HCT116 (cell line): ENCODE data around the gene OSBPL5. TPM values are rescaled to one million over a fixed set of nuclear protein-coding genes. Genes with fewer than 3 reads are reported as not detected.

ENCODE experiments used
- ATAC-seq: fragments of 200-7000 bp; cut with Tn5 transposase; 2 replicates; pipeline ENCODE4 v1.9.1; 2020; ENCODE audit warnings: mild to moderate bottlenecking, moderate library complexity
- BruUV-seq: library from RNA; stranded (reverse); fragments of 400-500 nt; replicated peaks from 2 replicates; lab custom pipeline; 2021; lab: Mats Ljungman, UMichigan
- CTCF ChIA-PET: fragments of 300-600 bp; sonication (Branson Sonifier 250); formaldehyde crosslinking; loops from one replicate; lab custom pipeline; 2021; ENCODE audit warnings: antibody characterized with exemption; lab: Charles Lee
- POLR2A ChIA-PET: fragments of 300-600, 350-600 bp; sonication (Branson Sonifier 250); formaldehyde crosslinking; loops from one replicate; lab custom pipeline; 2021; ENCODE audit warnings: antibody characterized with exemption; lab: Charles Lee
- RAD21 ChIA-PET, 2 experiments: fragments of 300-600 bp; sonication (Branson Sonifier 250); formaldehyde crosslinking; loops; one replicate each; lab custom pipeline; 2023; ENCODE audit warnings: low total read pairs in 2 of 2; ENCODE audit not compliant: uncharacterized antibody in 2 of 2, unreplicated experiment in 2 of 2, low non-redundant PET in 1 of 2; lab: Charles Lee
- DNase-seq: peaks from one replicate; pipeline ENCODE4 v3.0.0-alpha.2; 2010; ENCODE audit warnings: low read depth, low spot score
- H2AFZ ChIP-seq: fragments of 200-600 bp; shearing (Covaris generic), sonication (generic); 2 replicates; pipeline ENCODE4 v1.6.1; 2017; ENCODE audit warnings: low read depth, mixed run types, mixed read lengths, antibody characterized with exemption, low read length; ENCODE audit not compliant: poor library complexity, severe bottlenecking
- H3K27ac ChIP-seq: 2 replicates; pipeline ENCODE4 v1.5.1; 2012; ENCODE audit warnings: low read depth, low read length
- H3K27me3 ChIP-seq: fragments of 200-600 bp; sonication (generic); 2 replicates; pipeline ENCODE4 v1.6.1; 2016; ENCODE audit warnings: mixed run types, low read length, mixed read lengths; ENCODE audit not compliant: insufficient read depth
- H3K36me3 ChIP-seq, 2 experiments: fragments of 200-500 bp in 1 of 2; fragments of 200-600 bp in 1 of 2; sonication (Bioruptor generic) in 1 of 2; sonication (generic) in 1 of 2; 2 replicates each; pipeline versions ENCODE4 v1.5.1 to v1.6.1; 2014 to 2016; ENCODE audit warnings: low read length in 2 of 2, inconsistent platforms in 1 of 2, mixed read lengths in 1 of 2, mixed run types in 1 of 2; ENCODE audit not compliant: insufficient read depth in 2 of 2, control insufficient read depth in 1 of 2
- H3K4me1 ChIP-seq, 2 experiments: fragments of 200-600 bp in 1 of 2; sonication (generic) in 1 of 2; 2 replicates each; pipeline versions ENCODE4 v1.5.1 to v1.6.1; 2012 to 2017; ENCODE audit warnings: low read length in 2 of 2, inconsistent platforms in 1 of 2, mild to moderate bottlenecking in 1 of 2, mixed read lengths in 1 of 2, mixed run types in 1 of 2, moderate library complexity in 1 of 2; ENCODE audit not compliant: insufficient read depth in 2 of 2, control insufficient read depth in 1 of 2
- H3K4me2 ChIP-seq: fragments of 200-600 bp; sonication (generic); 2 replicates; pipeline ENCODE4 v1.6.1; 2017; ENCODE audit warnings: mixed run types, low read length, mixed read lengths
- H3K4me3 ChIP-seq, 2 experiments: fragments of 200-600 bp in 1 of 2; sonication (generic) in 1 of 2; replicated peaks in 1 of 2; 2 replicates each; pipeline ENCODE4 v1.5.1; 2011 to 2016; ENCODE audit warnings: low read length in 2 of 2, control low read depth in 1 of 2, low read depth in 1 of 2, mild to moderate bottlenecking in 1 of 2, mixed read lengths in 1 of 2, mixed run types in 1 of 2
- H3K79me2 ChIP-seq: fragments of 200-600 bp; sonication (generic); 2 replicates; pipeline ENCODE4 v1.6.1; 2017; ENCODE audit warnings: mild to moderate bottlenecking, mixed run types, low read length, moderate library complexity, mixed read lengths; ENCODE audit not compliant: insufficient read depth
- H3K9ac ChIP-seq: fragments of 200-600 bp; sonication (generic); 2 replicates; pipeline ENCODE4 v1.6.1; 2016; ENCODE audit warnings: low read length, mixed read lengths
- H3K9me2 ChIP-seq: fragments of 200-600 bp; sonication (generic), shearing (Covaris generic); 2 replicates; pipeline ENCODE4 v1.6.1; 2017; ENCODE audit warnings: mixed run types, mild to moderate bottlenecking, moderate library complexity; ENCODE audit not compliant: insufficient read depth
- H3K9me3 ChIP-seq, 2 experiments: fragments of 200-500 bp in 1 of 2; fragments of 200-600 bp in 1 of 2; sonication (Bioruptor generic) in 1 of 2; sonication (generic) in 1 of 2; 2 replicates each; pipeline ENCODE4 v1.6.1; 2014 to 2017; ENCODE audit warnings: low read length in 2 of 2, mixed read lengths in 2 of 2, inconsistent platforms in 1 of 2, low read depth in 1 of 2, mild to moderate bottlenecking in 1 of 2, mixed run types in 1 of 2, moderate library complexity in 1 of 2; ENCODE audit not compliant: control insufficient read depth in 1 of 2, insufficient read depth in 1 of 2
- H4K20me1 ChIP-seq: fragments of 200-600 bp; sonication (generic), shearing (Covaris generic); 2 replicates; pipeline ENCODE4 v1.6.1; 2017; ENCODE audit warnings: mixed run types, mild to moderate bottlenecking, moderate library complexity; ENCODE audit not compliant: insufficient read depth
- ATF3 ChIP-seq: IDR thresholded peaks from 2 replicates; pipeline ENCODE4 v1.6.1; 2012
- CBX3 ChIP-seq: IDR thresholded peaks from 2 replicates; pipeline ENCODE4 v1.6.1; 2012; ENCODE audit warnings: low read depth
- CEBPB ChIP-seq: IDR thresholded peaks from 2 replicates; pipeline ENCODE4 v1.6.1; 2012; ENCODE audit warnings: low read depth
- ELF1 ChIP-seq: IDR thresholded peaks from 2 replicates; pipeline ENCODE4 v1.6.1; 2012; ENCODE audit warnings: low read depth, borderline replicate concordance
- FOSL1 ChIP-seq: IDR thresholded peaks from 2 replicates; pipeline ENCODE4 v1.6.1; 2012; ENCODE audit warnings: low read depth
- JUND ChIP-seq: IDR thresholded peaks from 2 replicates; pipeline ENCODE4 v1.6.1; 2012
- POLR2A ChIP-seq: IDR thresholded peaks from 2 replicates; pipeline ENCODE4 v1.7.0; 2011; ENCODE audit warnings: borderline replicate concordance; ENCODE audit not compliant: insufficient read depth, insufficient read length; ENCODE audit errors: extremely low read depth
- SP1 ChIP-seq: IDR thresholded peaks from 2 replicates; pipeline ENCODE4 v1.6.1; 2012; ENCODE audit warnings: low read depth
- SRF ChIP-seq: IDR thresholded peaks from 2 replicates; pipeline ENCODE4 v1.6.1; 2012; ENCODE audit warnings: low read depth
- ZFX ChIP-seq: fragments of 450-650 bp; IDR thresholded peaks from 2 replicates; pipeline ENCODE4 v1.6.1; 2017
- intact Hi-C: fragments of 100-400 bp; cut with micrococcal nuclease; formaldehyde crosslinking; loops from 2 replicates; pipeline ENCODE4 v1.10.0; 2022
- total RNA-seq: library from RNA; stranded (reverse); gene quantifications from one replicate; pipeline ENCODE4 v1.2.1, GENCODE V29; 2021; ENCODE audit not compliant: unreplicated experiment
- TF ChIP-seq, protein P1 (sequence below), 3 experiments: fragments of 200-600 bp in 1 of 3; sonication (generic) in 1 of 3; IDR thresholded peaks in 2 of 3; conservative IDR thresholded peaks in 1 of 3; 2 replicates each; pipeline ENCODE4 v1.5.1; 2012 to 2017; ENCODE audit warnings: low read depth in 2 of 3, low read length in 2 of 3, antibody characterized with exemption in 1 of 3, borderline replicate concordance in 1 of 3, control low read depth in 1 of 3, mild to moderate bottlenecking in 1 of 3, mixed read lengths in 1 of 3, mixed run types in 1 of 3, moderate library complexity in 1 of 3; ENCODE audit not compliant: insufficient read depth in 1 of 3
- TF ChIP-seq, protein P2 (sequence below): IDR thresholded peaks from 2 replicates; pipeline ENCODE4 v1.6.1; 2011; ENCODE audit warnings: mild to moderate bottlenecking, low read length, moderate library complexity; ENCODE audit not compliant: insufficient replicate concordance; ENCODE audit errors: extremely low read depth

The OSBPL5 gene
- total RNA-seq, 1 experiment from 2014 or later, result 44.2 TPM

DNA sequence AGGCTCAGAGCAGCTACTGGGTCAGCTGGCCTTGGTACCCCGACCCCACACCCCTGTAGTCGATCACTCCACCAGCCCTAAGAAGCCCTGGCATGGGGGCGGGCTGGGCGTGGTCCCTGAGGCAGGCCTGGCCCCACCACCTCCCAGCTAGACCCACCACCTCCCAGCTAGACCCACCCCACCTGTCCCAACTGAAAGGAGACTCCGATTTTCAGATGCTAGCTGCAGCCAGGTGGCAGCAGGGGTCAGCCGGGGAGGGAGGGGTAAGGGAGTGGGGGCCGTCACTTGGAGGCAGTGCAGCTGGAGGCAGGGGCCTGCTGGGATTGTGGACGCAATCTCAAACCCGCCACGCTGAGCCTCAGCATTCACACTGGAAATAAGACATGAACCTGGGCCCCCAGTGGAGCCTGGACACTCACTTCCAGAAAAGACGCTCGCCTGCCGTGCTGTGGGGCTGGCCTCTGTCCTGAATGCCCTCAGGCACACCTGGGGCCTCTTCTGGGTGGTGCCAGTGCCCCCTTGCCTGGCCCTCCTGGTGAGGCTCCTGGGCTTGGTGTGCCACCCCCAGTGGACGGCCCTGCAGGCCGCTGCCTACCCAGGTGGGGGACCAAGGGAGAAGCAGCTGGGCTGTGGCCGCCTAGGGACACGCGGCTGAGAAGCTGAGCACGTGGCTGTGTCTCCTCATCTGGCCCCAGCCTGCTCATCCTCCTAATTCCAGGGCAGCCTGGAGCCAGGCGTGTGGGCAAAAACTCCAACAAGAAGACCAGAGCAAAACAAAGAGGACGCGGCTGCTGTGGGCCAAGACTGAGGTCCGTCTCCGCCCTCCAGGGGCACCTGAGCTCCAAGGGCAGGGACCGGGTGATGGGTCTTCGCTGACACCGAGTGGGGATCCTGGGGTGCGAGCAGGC, 26.7 kb downstream of the OSBPL5 start:
- Histone ChIP-seq H2AFZ (no peak overlapping the region), H3K4me2 (no peak overlapping the region), H4K20me1 (no peaks in the 10 kb centered on the region), H3K9me3 (no peaks in the 10 kb centered on the region), H3K27ac (no peak overlapping the region), H3K27me3 (no peaks in the 10 kb centered on the region), H3K36me3 (no peaks in the 10 kb centered on the region; a peak in 1 of 4 replicates), H3K4me1 (0 out of 4 replicates have a peak, but pooled peaks cover 0 to 2% of the 10 kb centered on the region in 2 experiments), H3K4me3 (no peak overlapping the region), H3K79me2 (0 out of 2 replicates have a peak, but pooled peaks cover 3% of the 10 kb centered on the region), H3K9me2 (no peaks in the 10 kb centered on the region), H3K9ac (no peak overlapping the region)
- DNase-seq (no peak), ATAC-seq (no peak)
- no TSS peak for BruUV-seq
- POLR2A ChIA-PET, result no interaction called here
- RAD21 ChIA-PET, result no interaction called here
- CTCF ChIA-PET, result no interaction called here
- TF ChIP-seq CBX3, result no peak
- TF ChIP-seq ATF3, result no peak
- TF ChIP-seq, protein P1, sequence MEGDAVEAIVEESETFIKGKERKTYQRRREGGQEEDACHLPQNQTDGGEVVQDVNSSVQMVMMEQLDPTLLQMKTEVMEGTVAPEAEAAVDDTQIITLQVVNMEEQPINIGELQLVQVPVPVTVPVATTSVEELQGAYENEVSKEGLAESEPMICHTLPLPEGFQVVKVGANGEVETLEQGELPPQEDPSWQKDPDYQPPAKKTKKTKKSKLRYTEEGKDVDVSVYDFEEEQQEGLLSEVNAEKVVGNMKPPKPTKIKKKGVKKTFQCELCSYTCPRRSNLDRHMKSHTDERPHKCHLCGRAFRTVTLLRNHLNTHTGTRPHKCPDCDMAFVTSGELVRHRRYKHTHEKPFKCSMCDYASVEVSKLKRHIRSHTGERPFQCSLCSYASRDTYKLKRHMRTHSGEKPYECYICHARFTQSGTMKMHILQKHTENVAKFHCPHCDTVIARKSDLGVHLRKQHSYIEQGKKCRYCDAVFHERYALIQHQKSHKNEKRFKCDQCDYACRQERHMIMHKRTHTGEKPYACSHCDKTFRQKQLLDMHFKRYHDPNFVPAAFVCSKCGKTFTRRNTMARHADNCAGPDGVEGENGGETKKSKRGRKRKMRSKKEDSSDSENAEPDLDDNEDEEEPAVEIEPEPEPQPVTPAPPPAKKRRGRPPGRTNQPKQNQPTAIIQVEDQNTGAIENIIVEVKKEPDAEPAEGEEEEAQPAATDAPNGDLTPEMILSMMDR (IDR thresholded peaks at IDR 0.05 in 2 of 3, conservative IDR thresholded peaks at IDR 0.05 in 1 of 3; ENCODE audit: borderline replicate concordance in 1 of 3, insufficient read depth in 1 of 3, low read depth in 2 of 3, low read length in 2 of 3), result no peak
- no peak for TF ChIP-seq SRF
- TF ChIP-seq, protein P2, sequence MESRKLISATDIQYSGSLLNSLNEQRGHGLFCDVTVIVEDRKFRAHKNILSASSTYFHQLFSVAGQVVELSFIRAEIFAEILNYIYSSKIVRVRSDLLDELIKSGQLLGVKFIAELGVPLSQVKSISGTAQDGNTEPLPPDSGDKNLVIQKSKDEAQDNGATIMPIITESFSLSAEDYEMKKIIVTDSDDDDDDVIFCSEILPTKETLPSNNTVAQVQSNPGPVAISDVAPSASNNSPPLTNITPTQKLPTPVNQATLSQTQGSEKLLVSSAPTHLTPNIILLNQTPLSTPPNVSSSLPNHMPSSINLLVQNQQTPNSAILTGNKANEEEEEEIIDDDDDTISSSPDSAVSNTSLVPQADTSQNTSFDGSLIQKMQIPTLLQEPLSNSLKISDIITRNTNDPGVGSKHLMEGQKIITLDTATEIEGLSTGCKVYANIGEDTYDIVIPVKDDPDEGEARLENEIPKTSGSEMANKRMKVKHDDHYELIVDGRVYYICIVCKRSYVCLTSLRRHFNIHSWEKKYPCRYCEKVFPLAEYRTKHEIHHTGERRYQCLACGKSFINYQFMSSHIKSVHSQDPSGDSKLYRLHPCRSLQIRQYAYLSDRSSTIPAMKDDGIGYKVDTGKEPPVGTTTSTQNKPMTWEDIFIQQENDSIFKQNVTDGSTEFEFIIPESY, result no peak
- no peak for TF ChIP-seq POLR2A
- TF ChIP-seq CEBPB, result no peak
- no peak for TF ChIP-seq FOSL1
- no peak for TF ChIP-seq JUND
- TF ChIP-seq SP1, result no peak
- no peak for TF ChIP-seq ZFX
- TF ChIP-seq ELF1, result no peak
- intact Hi-C loops, result no loop called here
